Measurements from ENCODE around the gene TEX264. TPM values are rescaled to one million over a fixed set of nuclear protein-coding genes. Genes with fewer than 3 reads are reported as not detected.

TEX264 gene
- total RNA-seq, 5 donors from 2014 or later (not counting 1 experiment from before 2014, with no cell fraction given): 35.9 to 51.0 (median 47.0) TPM

GRCh38 chr3:51702156-51702555 lies 31.1 kb downstream of the TEX264 start:
- H3K4me1 Mint-ChIP-seq: peaks cover 33 to 37% (median 33%) of the 10 kb centered on the region in 3 donors
- no CpG with 5 or more reads among the region's 2 CpGs for WGBS (ENCODE audit: insufficient coverage)
- no peaks in the 10 kb centered on the region for H3K27me3 Mint-ChIP-seq

GRCh38 chr3:51703068-51703760 lies 32.2 kb downstream of the TEX264 start:
- Mint-ChIP-seq H3K27ac (no peak overlapping the region), H3K4me3 (no peak overlapping the region), H3K4me1 (peaks cover 31 to 40% (median 37%) of the 10 kb centered on the region in 3 donors), H3K9me3 (no peaks in the 10 kb centered on the region), H3K27me3 (no peaks in the 10 kb centered on the region), H3K36me3 (peaks cover 29% of the 10 kb centered on the region)
- ChIA-PET POLR2A (no interaction called here), CTCF (no interaction called here)
- DNase-seq: no peak
- ATAC-seq (replicated peaks in 1 of 4): no peak
- Histone ChIP-seq H3K4me1 (ENCODE audit: control insufficient read depth in 1 of 2, extremely low read depth in 1 of 2, insufficient read depth in 2 of 2, low read length in 2 of 2) (peaks cover 4 to 29% of the 10 kb centered on the region in 2 experiments), H3K9me3 (no peaks in the 10 kb centered on the region), H3K4me3 (ENCODE audit: control insufficient read depth in 1 of 2, extremely low read depth in 1 of 2, low read length in 1 of 2) (no peak overlapping the region), H3K36me3 (ENCODE audit: control insufficient read depth in 2 of 2, extremely low read depth in 1 of 2, insufficient read depth in 1 of 2, low read length in 1 of 2) (peaks cover 20 to 71% of the 10 kb centered on the region in 2 donors), H3K27me3 (replicated peaks in 1 of 2; ENCODE audit: control insufficient read depth in 2 of 2, extremely low read depth in 1 of 2, insufficient read depth in 2 of 2, low read length in 1 of 2) (no peaks in the 10 kb centered on the region), H3K27ac (ENCODE audit: low read length) (no peak overlapping the region)
- WGBS (ENCODE audit: insufficient coverage): 90% methylated on average over 4 of the region's 6 CpGs

More at GRCh38 chr3:51702156-51702555, 31.1 kb downstream of the TEX264 start:
- Histone ChIP-seq H3K27ac (ENCODE audit: low read length) (no peak overlapping the region), H3K4me1 (ENCODE audit: control insufficient read depth in 1 of 2, extremely low read depth in 1 of 2, insufficient read depth in 2 of 2, low read length in 2 of 2) (peaks cover 0 to 30% of the 10 kb centered on the region in 2 experiments), H3K27me3 (replicated peaks in 1 of 2; ENCODE audit: control insufficient read depth in 2 of 2, extremely low read depth in 1 of 2, insufficient read depth in 2 of 2, low read length in 1 of 2) (no peaks in the 10 kb centered on the region), H3K4me3 (ENCODE audit: control insufficient read depth in 1 of 2, extremely low read depth in 1 of 2, low read length in 1 of 2) (no peak overlapping the region), H3K9me3 (no peaks in the 10 kb centered on the region), H3K36me3 (ENCODE audit: control insufficient read depth in 2 of 2, extremely low read depth in 1 of 2, insufficient read depth in 1 of 2, low read length in 1 of 2) (peaks cover 20 to 80% of the 10 kb centered on the region in 2 donors)
- Mint-ChIP-seq H3K9me3 (no peaks in the 10 kb centered on the region), H3K4me3 (no peak overlapping the region), H3K36me3 (peaks cover 34% of the 10 kb centered on the region), H3K27ac (peak overlapping the region in 1 of 2 donors; percentile 16)
- no peak for ATAC-seq (replicated peaks in 1 of 4)
- POLR2A ChIA-PET: no interaction called here
- DNase-seq: no peak
- CTCF ChIA-PET: no interaction called here

- H3K36me3 ChIP-seq (ENCODE audit: control insufficient read depth in 2 of 2, extremely low read depth in 1 of 2, insufficient read depth in 1 of 2, low read length in 1 of 2): peaks cover 15 to 63% of the 10 kb centered on the region in 2 donors
- no peaks in the 10 kb centered on the region for H3K27me3 ChIP-seq (replicated peaks in 1 of 2; ENCODE audit: control insufficient read depth in 2 of 2, extremely low read depth in 1 of 2, insufficient read depth in 2 of 2, low read length in 1 of 2)
- CTCF ChIA-PET: no interaction called here
- Mint-ChIP-seq H3K27me3 (no peaks in the 10 kb centered on the region), H3K9me3 (no peaks in the 10 kb centered on the region), H3K27ac (no peak overlapping the region), H3K4me3 (no peak overlapping the region), H3K4me1 (peaks cover 24 to 32% (median 30%) of the 10 kb centered on the region in 3 donors), H3K36me3 (peaks cover 25% of the 10 kb centered on the region)
- H3K9me3 ChIP-seq: no peaks in the 10 kb centered on the region
- no peak overlapping the region for H3K4me3 ChIP-seq (ENCODE audit: control insufficient read depth in 1 of 2, extremely low read depth in 1 of 2, low read length in 1 of 2)
- WGBS (ENCODE audit: insufficient coverage): 95% methylated on average over 10 of the region's 12 CpGs
- no peak overlapping the region for H3K27ac ChIP-seq (ENCODE audit: low read length)
- no peak for ATAC-seq (replicated peaks in 1 of 4)
- DNase-seq: no peak
- peaks cover 4 to 22% of the 10 kb centered on the region in 2 experiments for H3K4me1 ChIP-seq (ENCODE audit: control insufficient read depth in 1 of 2, extremely low read depth in 1 of 2, insufficient read depth in 2 of 2, low read length in 2 of 2)
- POLR2A ChIA-PET: interaction anchor here in 1 of 2 donors (0.5 kb wide), 1 partner anchor 23 kb away, joined by 4 read pairs; no protein-coding TSS in a partner anchor
Measured at GRCh38 chr3:51703761-51704510, 32.9 kb downstream of the TEX264 start.

GRCh38 chr3:51704511-51704950 lies 33.5 kb downstream of the TEX264 start:
- peaks cover 21% of the 10 kb centered on the region for H3K36me3 Mint-ChIP-seq
- Histone ChIP-seq H3K27ac (ENCODE audit: low read length) (no peak overlapping the region), H3K9me3 (no peaks in the 10 kb centered on the region), H3K4me1 (ENCODE audit: control insufficient read depth in 1 of 2, extremely low read depth in 1 of 2, insufficient read depth in 2 of 2, low read length in 2 of 2) (peaks cover 4 to 16% of the 10 kb centered on the region in 2 experiments), H3K27me3 (replicated peaks in 1 of 2; ENCODE audit: control insufficient read depth in 2 of 2, extremely low read depth in 1 of 2, insufficient read depth in 2 of 2, low read length in 1 of 2) (no peaks in the 10 kb centered on the region), H3K36me3 (ENCODE audit: control insufficient read depth in 2 of 2, extremely low read depth in 1 of 2, insufficient read depth in 1 of 2, low read length in 1 of 2) (peaks cover 10 to 57% of the 10 kb centered on the region in 2 donors), H3K4me3 (ENCODE audit: control insufficient read depth in 1 of 2, extremely low read depth in 1 of 2, low read length in 1 of 2) (no peak overlapping the region)
- peaks cover 18 to 28% (median 25%) of the 10 kb centered on the region in 3 donors for H3K4me1 Mint-ChIP-seq
- H3K27ac Mint-ChIP-seq: no peak overlapping the region
- no peak overlapping the region for H3K4me3 Mint-ChIP-seq
- WGBS (ENCODE audit: insufficient coverage): 93% methylated on average over 4 of the region's 4 CpGs
- ChIA-PET POLR2A (no interaction called here), CTCF (no interaction called here)
- H3K27me3 Mint-ChIP-seq: no peaks in the 10 kb centered on the region
- DNase-seq (no peak), ATAC-seq (replicated peaks in 1 of 4) (no peak)
- H3K9me3 Mint-ChIP-seq: no peaks in the 10 kb centered on the region

GRCh38 chr3:51705276-51706020 lies 34.4 kb downstream of the TEX264 start:
- Mint-ChIP-seq H3K36me3 (peaks cover 18% of the 10 kb centered on the region), H3K9me3 (no peaks in the 10 kb centered on the region), H3K4me3 (no peak overlapping the region), H3K4me1 (peaks cover 23 to 30% (median 26%) of the 10 kb centered on the region in 3 donors), H3K27me3 (no peaks in the 10 kb centered on the region), H3K27ac (no peak overlapping the region)
- peaks cover 10 to 48% of the 10 kb centered on the region in 2 donors for H3K36me3 ChIP-seq (ENCODE audit: control insufficient read depth in 2 of 2, extremely low read depth in 1 of 2, insufficient read depth in 1 of 2, low read length in 1 of 2)
- peaks cover 4 to 11% of the 10 kb centered on the region in 2 experiments for H3K4me1 ChIP-seq (ENCODE audit: control insufficient read depth in 1 of 2, extremely low read depth in 1 of 2, insufficient read depth in 2 of 2, low read length in 2 of 2)
- no peaks in the 10 kb centered on the region for H3K9me3 ChIP-seq
- DNase-seq (no peak), ATAC-seq (replicated peaks in 1 of 4) (no peak)
- H3K27me3 ChIP-seq (replicated peaks in 1 of 2; ENCODE audit: control insufficient read depth in 2 of 2, extremely low read depth in 1 of 2, insufficient read depth in 2 of 2, low read length in 1 of 2): no peaks in the 10 kb centered on the region
- WGBS (ENCODE audit: insufficient coverage): 95% methylated on average over 7 of the region's 8 CpGs
- no peak overlapping the region for H3K27ac ChIP-seq (ENCODE audit: low read length)
- ChIA-PET CTCF (interaction anchor here in 1 of 2 donors (1.0 kb wide), 1 partner anchor 24 kb away, joined by 3 read pairs; no protein-coding TSS in a partner anchor), POLR2A (no interaction called here)
- no peak overlapping the region for H3K4me3 ChIP-seq (ENCODE audit: control insufficient read depth in 1 of 2, extremely low read depth in 1 of 2, low read length in 1 of 2)

GRCh38 chr3:51706021-51706485 lies 35.0 kb downstream of the TEX264 start:
- Histone ChIP-seq H3K27ac (ENCODE audit: low read length) (no peak overlapping the region), H3K27me3 (replicated peaks in 1 of 2; ENCODE audit: control insufficient read depth in 2 of 2, extremely low read depth in 1 of 2, insufficient read depth in 2 of 2, low read length in 1 of 2) (no peaks in the 10 kb centered on the region), H3K4me3 (ENCODE audit: control insufficient read depth in 1 of 2, extremely low read depth in 1 of 2, low read length in 1 of 2) (no peak overlapping the region), H3K36me3 (ENCODE audit: control insufficient read depth in 2 of 2, extremely low read depth in 1 of 2, insufficient read depth in 1 of 2, low read length in 1 of 2) (peaks cover 10 to 43% of the 10 kb centered on the region in 2 donors), H3K9me3 (no peaks in the 10 kb centered on the region), H3K4me1 (ENCODE audit: control insufficient read depth in 1 of 2, extremely low read depth in 1 of 2, insufficient read depth in 2 of 2, low read length in 2 of 2) (peaks cover 4 to 11% of the 10 kb centered on the region in 2 experiments)
- Mint-ChIP-seq H3K4me1 (peaks cover 23 to 30% (median 26%) of the 10 kb centered on the region in 3 donors), H3K27ac (no peak overlapping the region), H3K36me3 (peaks cover 15% of the 10 kb centered on the region), H3K4me3 (no peak overlapping the region), H3K9me3 (no peaks in the 10 kb centered on the region), H3K27me3 (no peaks in the 10 kb centered on the region)
- ChIA-PET CTCF (interaction anchor here in 1 of 2 donors (1.0 kb wide), 1 partner anchor 24 kb away, joined by 3 read pairs; no protein-coding TSS in a partner anchor), POLR2A (no interaction called here)
- ATAC-seq (replicated peaks in 1 of 4) (no peak), DNase-seq (no peak)
- WGBS (ENCODE audit: insufficient coverage): 100% methylated on average over 1 of the region's 3 CpGs

Measured in T-cell (primary cell).